HepG2 (cell line): ENCODE data around the gene CAND1. TPM values are rescaled to one million over a fixed set of nuclear protein-coding genes. Genes with fewer than 3 reads are reported as not detected.
A peak's percentile ranks its signal among the peaks of the same experiment; 100 is the strongest.

Experiments used
- ARID2 ChIP-seq: sonication (generic); formaldehyde crosslinking; IDR thresholded peaks from 2 replicates; pipeline ENCODE4 v1.8.1; 2022; ENCODE audit warnings: mild to moderate bottlenecking, missing genetic modification reagents, borderline replicate concordance
- BRCA1 ChIP-seq: sonication (generic); formaldehyde crosslinking; IDR thresholded peaks from 2 replicates; pipeline ENCODE4 v1.4.0; 2020; ENCODE audit warnings: missing genetic modification reagents
- BRD4 ChIP-seq: sonication (generic); formaldehyde crosslinking; IDR thresholded peaks from 2 replicates; pipeline ENCODE4 v1.4.0; 2020; ENCODE audit warnings: missing genetic modification reagents
- CHD4 ChIP-seq: fragments of 200-600 bp; sonication (generic); IDR thresholded peaks from 2 replicates; pipeline ENCODE4 v1.7.0; 2017; ENCODE audit warnings: mild to moderate bottlenecking, low read length, borderline replicate concordance
- FOXK1 ChIP-seq: sonication (generic); formaldehyde crosslinking; IDR thresholded peaks from 2 replicates; pipeline ENCODE4 v1.4.0; 2020; ENCODE audit warnings: low read depth, missing genetic modification reagents, borderline replicate concordance
- NR3C1 ChIP-seq: sonication (generic); formaldehyde crosslinking; IDR thresholded peaks from 2 replicates; pipeline ENCODE4 v1.4.0; 2020; ENCODE audit warnings: missing genetic modification reagents
- PAXIP1 ChIP-seq: sonication (generic); formaldehyde crosslinking; conservative IDR thresholded peaks from 2 replicates; pipeline ENCODE4 v1.4.0; 2020; ENCODE audit warnings: mild to moderate bottlenecking, missing genetic modification reagents, moderate library complexity
- RORA ChIP-seq: sonication (generic); formaldehyde crosslinking; IDR thresholded peaks from 2 replicates; pipeline ENCODE4 v1.5.0; 2020; ENCODE audit warnings: mild to moderate bottlenecking, missing genetic modification reagents, moderate library complexity
- RXRB ChIP-seq: IDR thresholded peaks from 2 replicates; pipeline ENCODE4 v1.6.1; 2016; ENCODE audit warnings: borderline replicate concordance, missing genetic modification reagents, missing compliant biosample characterization
- SMAD9 ChIP-seq: sonication (generic); formaldehyde crosslinking; IDR thresholded peaks from 2 replicates; pipeline ENCODE4 v1.5.1; 2020; ENCODE audit warnings: mild to moderate bottlenecking, missing genetic modification reagents
- SMARCC2 ChIP-seq: fragments of 450-650 bp; IDR thresholded peaks from 2 replicates; pipeline ENCODE4 v1.6.1; 2017; ENCODE audit warnings: antibody characterized with exemption, mild to moderate bottlenecking
- ZBTB20 ChIP-seq: sonication (generic); formaldehyde crosslinking; IDR thresholded peaks from 2 replicates; pipeline ENCODE4 v1.8.1; 2023; ENCODE audit warnings: missing genetic modification reagents, low read depth, mild to moderate bottlenecking, borderline replicate concordance
- ZNF788 ChIP-seq: sonication (generic); formaldehyde crosslinking; IDR thresholded peaks from 2 replicates; pipeline ENCODE4 v1.5.0; 2020; ENCODE audit warnings: mild to moderate bottlenecking, missing genetic modification reagents, borderline replicate concordance
- ZNF816 ChIP-seq: sonication (generic); formaldehyde crosslinking; IDR thresholded peaks from 2 replicates; pipeline ENCODE4 v1.8.0; 2022; ENCODE audit warnings: missing genetic modification reagents, mild to moderate bottlenecking, borderline replicate concordance
- ZSCAN21 ChIP-seq: sonication (generic); formaldehyde crosslinking; IDR thresholded peaks from 2 replicates; pipeline ENCODE4 v1.8.0; 2022; ENCODE audit warnings: mild to moderate bottlenecking, missing genetic modification reagents, moderate library complexity, borderline replicate concordance
- polyA plus RNA-seq, 8 experiments: library from polyadenylated mRNA; depleted of rRNA in 3 of 8; stranded (reverse) in 7 of 8; unstranded in 1 of 8; fragments of >200 nt; fragmentation: Illumina TruSeq in 4 of 8; extraction: Trizol in 4 of 8; gene quantifications; 2 replicates each; pipeline versions ENCODE4 v1.2.1 to v1.2.3, GENCODE V29; 2011 to 2016; ENCODE audit warnings: low read depth in 4 of 8, missing spikeins in 1 of 8, mixed read lengths in 1 of 8; ENCODE audit not compliant: insufficient read depth in 1 of 8
- total RNA-seq, 5 experiments: library from RNA; depleted of rRNA; stranded (reverse); fragments of >200 nt; fragmentation: Illumina TruSeq; extraction: Trizol; gene quantifications; 2 replicates each; pipeline ENCODE4 v1.2.3, GENCODE V29; 2016; ENCODE audit warnings: low read depth in 1 of 5
- TF ChIP-seq, protein P1 (sequence below): sonication (generic); formaldehyde crosslinking; IDR thresholded peaks from 2 replicates; pipeline ENCODE4 v1.4.0; 2020; ENCODE audit warnings: missing genetic modification reagents, borderline replicate concordance
- TF ChIP-seq, protein P2 (sequence below): sonication (generic); formaldehyde crosslinking; IDR thresholded peaks from 2 replicates; pipeline ENCODE4 v1.5.1; 2020; ENCODE audit warnings: missing genetic modification reagents, mild to moderate bottlenecking, borderline replicate concordance
- TF ChIP-seq, protein P3 (sequence below): sonication (generic); formaldehyde crosslinking; IDR thresholded peaks from 2 replicates; pipeline ENCODE4 v1.8.0; 2022; ENCODE audit warnings: mild to moderate bottlenecking, missing genetic modification reagents, moderate library complexity

The CAND1 gene
- total and polyA plus RNA-seq, 2 of the 13 experiments (the other 11 are each of a cell fraction or from before 2014, with no cell fraction given) = 56.2 to 138 TPM

DNA sequence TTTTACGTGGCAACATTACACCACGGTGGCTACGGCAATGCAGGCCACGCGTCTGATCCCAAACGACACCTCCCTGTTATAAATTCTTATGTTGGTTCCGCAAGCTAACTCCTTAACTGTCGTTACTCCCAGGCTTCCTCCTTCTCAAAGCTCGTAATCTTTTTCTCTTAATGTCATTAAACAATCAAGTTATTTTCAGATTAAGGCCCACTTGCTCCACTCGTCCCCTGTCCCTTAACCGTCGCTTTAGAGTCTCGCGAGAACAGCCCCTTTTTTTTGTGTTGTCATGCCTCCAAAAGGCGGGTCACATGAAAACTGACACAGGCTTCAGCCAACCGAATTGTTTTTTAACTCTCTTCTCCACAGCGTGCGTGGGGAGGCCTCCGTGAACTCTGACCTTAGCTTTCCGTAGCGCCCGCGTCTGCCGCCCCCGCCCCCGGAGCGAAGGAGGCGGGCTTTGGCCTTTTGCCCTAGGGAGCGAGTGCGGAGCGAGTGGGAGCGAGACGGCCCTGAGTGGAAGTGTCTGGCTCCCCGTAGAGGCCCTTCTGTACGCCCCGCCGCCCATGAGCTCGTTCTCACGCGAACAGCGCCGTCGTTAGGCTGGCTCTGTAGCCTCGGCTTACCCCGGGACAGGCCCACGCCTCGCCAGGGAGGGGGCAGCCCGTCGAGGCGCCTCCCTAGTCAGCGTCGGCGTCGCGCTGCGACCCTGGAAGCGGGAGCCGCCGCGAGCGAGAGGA is at the start of gene CAND1 (continued):
- TF ChIP-seq RXRB (CRISPR knock-in tag) (peak; percentile 10; the same call in 1 of the 2 replicates), SMARCC2 (no peak), BRCA1 (CRISPR knock-in tag) (no peak), ZBTB20 (CRISPR knock-in tag) (0 out of 2 replicates have a peak, but pooled peaks have one; percentile 31), NR3C1 (CRISPR knock-in tag) (no peak), RORA (CRISPR knock-in tag) (no peak), ZNF788 (CRISPR knock-in tag) (peak; percentile 47; the same call in 1 of the 2 replicates), FOXK1 (peak; percentile 88; the same call in 1 of the 2 replicates), ARID2 (CRISPR knock-in tag) (no peak), BRD4 (CRISPR knock-in tag) (no peak), SMAD9 (CRISPR knock-in tag) (0 out of 2 replicates have a peak, but pooled peaks have one; percentile 54), CHD4 (no peak), ZSCAN21 (0 out of 2 replicates have a peak, but pooled peaks have one; percentile 51), PAXIP1 (CRISPR knock-in tag) (no peak; the same call in 1 of the 2 replicates), ZNF816 (CRISPR knock-in tag) (peak; percentile 54; the same call in 1 of the 2 replicates)
- TF ChIP-seq, protein P1, sequence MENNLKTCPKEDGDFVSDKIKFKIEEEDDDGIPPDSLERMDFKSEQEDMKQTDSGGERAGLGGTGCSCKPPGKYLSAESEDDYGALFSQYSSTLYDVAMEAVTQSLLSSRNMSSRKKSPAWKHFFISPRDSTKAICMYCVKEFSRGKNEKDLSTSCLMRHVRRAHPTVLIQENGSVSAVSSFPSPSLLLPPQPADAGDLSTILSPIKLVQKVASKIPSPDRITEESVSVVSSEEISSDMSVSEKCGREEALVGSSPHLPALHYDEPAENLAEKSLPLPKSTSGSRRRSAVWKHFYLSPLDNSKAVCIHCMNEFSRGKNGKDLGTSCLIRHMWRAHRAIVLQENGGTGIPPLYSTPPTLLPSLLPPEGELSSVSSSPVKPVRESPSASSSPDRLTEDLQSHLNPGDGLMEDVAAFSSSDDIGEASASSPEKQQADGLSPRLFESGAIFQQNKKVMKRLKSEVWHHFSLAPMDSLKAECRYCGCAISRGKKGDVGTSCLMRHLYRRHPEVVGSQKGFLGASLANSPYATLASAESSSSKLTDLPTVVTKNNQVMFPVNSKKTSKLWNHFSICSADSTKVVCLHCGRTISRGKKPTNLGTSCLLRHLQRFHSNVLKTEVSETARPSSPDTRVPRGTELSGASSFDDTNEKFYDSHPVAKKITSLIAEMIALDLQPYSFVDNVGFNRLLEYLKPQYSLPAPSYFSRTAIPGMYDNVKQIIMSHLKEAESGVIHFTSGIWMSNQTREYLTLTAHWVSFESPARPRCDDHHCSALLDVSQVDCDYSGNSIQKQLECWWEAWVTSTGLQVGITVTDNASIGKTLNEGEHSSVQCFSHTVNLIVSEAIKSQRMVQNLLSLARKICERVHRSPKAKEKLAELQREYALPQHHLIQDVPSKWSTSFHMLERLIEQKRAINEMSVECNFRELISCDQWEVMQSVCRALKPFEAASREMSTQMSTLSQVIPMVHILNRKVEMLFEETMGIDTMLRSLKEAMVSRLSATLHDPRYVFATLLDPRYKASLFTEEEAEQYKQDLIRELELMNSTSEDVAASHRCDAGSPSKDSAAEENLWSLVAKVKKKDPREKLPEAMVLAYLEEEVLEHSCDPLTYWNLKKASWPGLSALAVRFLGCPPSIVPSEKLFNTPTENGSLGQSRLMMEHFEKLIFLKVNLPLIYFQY (CRISPR knock-in tag) = no peak
- TF ChIP-seq, protein P2, sequence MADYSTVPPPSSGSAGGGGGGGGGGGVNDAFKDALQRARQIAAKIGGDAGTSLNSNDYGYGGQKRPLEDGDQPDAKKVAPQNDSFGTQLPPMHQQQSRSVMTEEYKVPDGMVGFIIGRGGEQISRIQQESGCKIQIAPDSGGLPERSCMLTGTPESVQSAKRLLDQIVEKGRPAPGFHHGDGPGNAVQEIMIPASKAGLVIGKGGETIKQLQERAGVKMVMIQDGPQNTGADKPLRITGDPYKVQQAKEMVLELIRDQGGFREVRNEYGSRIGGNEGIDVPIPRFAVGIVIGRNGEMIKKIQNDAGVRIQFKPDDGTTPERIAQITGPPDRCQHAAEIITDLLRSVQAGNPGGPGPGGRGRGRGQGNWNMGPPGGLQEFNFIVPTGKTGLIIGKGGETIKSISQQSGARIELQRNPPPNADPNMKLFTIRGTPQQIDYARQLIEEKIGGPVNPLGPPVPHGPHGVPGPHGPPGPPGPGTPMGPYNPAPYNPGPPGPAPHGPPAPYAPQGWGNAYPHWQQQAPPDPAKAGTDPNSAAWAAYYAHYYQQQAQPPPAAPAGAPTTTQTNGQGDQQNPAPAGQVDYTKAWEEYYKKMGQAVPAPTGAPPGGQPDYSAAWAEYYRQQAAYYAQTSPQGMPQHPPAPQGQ (CRISPR knock-in tag) = no peak
- TF ChIP-seq, protein P3, sequence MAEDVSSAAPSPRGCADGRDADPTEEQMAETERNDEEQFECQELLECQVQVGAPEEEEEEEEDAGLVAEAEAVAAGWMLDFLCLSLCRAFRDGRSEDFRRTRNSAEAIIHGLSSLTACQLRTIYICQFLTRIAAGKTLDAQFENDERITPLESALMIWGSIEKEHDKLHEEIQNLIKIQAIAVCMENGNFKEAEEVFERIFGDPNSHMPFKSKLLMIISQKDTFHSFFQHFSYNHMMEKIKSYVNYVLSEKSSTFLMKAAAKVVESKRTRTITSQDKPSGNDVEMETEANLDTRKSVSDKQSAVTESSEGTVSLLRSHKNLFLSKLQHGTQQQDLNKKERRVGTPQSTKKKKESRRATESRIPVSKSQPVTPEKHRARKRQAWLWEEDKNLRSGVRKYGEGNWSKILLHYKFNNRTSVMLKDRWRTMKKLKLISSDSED (CRISPR knock-in tag) = no peak
